Endodermal cell (in vitro differentiated cells): ENCODE data around the gene ARHGEF11. TPM values are rescaled to one million over a fixed set of nuclear protein-coding genes. Genes with fewer than 3 reads are reported as not detected.

Source experiments
- DNase-seq: peaks from one replicate; pipeline ENCODE4 v3.0.0-alpha.2; 2017
- H3K27ac ChIP-seq: 2 replicates; pipeline ENCODE4 v1.5.1; 2013; ENCODE audit warnings: mild to moderate bottlenecking, low read depth, low read length, moderate library complexity
- H3K27me3 ChIP-seq: 2 replicates; pipeline ENCODE4 v1.6.1; 2013; ENCODE audit warnings: mild to moderate bottlenecking, low read length, moderate library complexity; ENCODE audit not compliant: insufficient read depth, control insufficient read depth, poor library complexity, severe bottlenecking
- H3K36me3 ChIP-seq: 2 replicates; pipeline ENCODE4 v1.7.0; 2013; ENCODE audit warnings: mild to moderate bottlenecking, low read length, moderate library complexity; ENCODE audit not compliant: control insufficient read depth, insufficient read depth
- H3K4me1 ChIP-seq: one replicate; pipeline ENCODE4 v1.7.0; 2013; ENCODE audit warnings: low read length; ENCODE audit not compliant: control insufficient read depth, insufficient read depth
- H3K4me3 ChIP-seq: 2 replicates; pipeline ENCODE4 v1.5.1; 2013; ENCODE audit warnings: mild to moderate bottlenecking, low read length, moderate library complexity
- H3K9ac ChIP-seq: 2 replicates; pipeline ENCODE4 v1.6.1; 2013; ENCODE audit warnings: mild to moderate bottlenecking, low read length, moderate library complexity; ENCODE audit not compliant: poor library complexity, severe bottlenecking; ENCODE audit errors: extremely low read depth
- H3K9me3 ChIP-seq: 2 replicates; pipeline ENCODE4 v1.6.1; 2013; ENCODE audit warnings: mild to moderate bottlenecking, low read length, moderate library complexity; ENCODE audit not compliant: control insufficient read depth
- H3K27ac Mint-ChIP-seq: 2 replicates; pipeline ENCODE4 v1.8.0; 2020; ENCODE audit warnings: mixed read lengths
- H3K27me3 Mint-ChIP-seq: 2 replicates; pipeline ENCODE4 v1.8.0; 2021; ENCODE audit warnings: mild to moderate bottlenecking, mixed read lengths; ENCODE audit not compliant: insufficient read depth
- H3K36me3 Mint-ChIP-seq: 2 replicates; pipeline ENCODE4 v1.8.0; 2020; ENCODE audit warnings: low read depth, mixed read lengths
- H3K4me1 Mint-ChIP-seq: 2 replicates; pipeline ENCODE4 v1.8.0; 2020; ENCODE audit warnings: mixed read lengths
- H3K4me3 Mint-ChIP-seq: 2 replicates; pipeline ENCODE4 v1.8.0; 2020; ENCODE audit warnings: mild to moderate bottlenecking, moderate library complexity, mixed read lengths
- H3K9me3 Mint-ChIP-seq: 2 replicates; pipeline ENCODE4 v1.8.0; 2020; ENCODE audit warnings: mild to moderate bottlenecking, mixed read lengths
- CTCF ChIP-seq: fragments of 200-600 bp; sonication (generic); conservative IDR thresholded peaks from 2 replicates; pipeline ENCODE4 v1.5.0; 2021; ENCODE audit warnings: antibody characterized with exemption, mild to moderate bottlenecking
- WGBS, 2 experiments: methylation state at CpG; one replicate each; pipeline versions ENCODE4 v1.1.5 to v1.1.7; 2013; ENCODE audit warnings: missing lambda C conversion rate in 2 of 2, mixed read lengths in 1 of 2; ENCODE audit not compliant: insufficient coverage in 1 of 2, insufficient read length in 1 of 2; 5-methylcytosine and 5-hydroxymethylcytosine counted together
- total RNA-seq, 2 donors: library from RNA; stranded (reverse); fragmentation: NEBNext Ultra II Directional in 1 of 2; extraction: Animal tissue kit (Norgen Biotek cat#: 25700) in 1 of 2; gene quantifications; 2 replicates in 1 of 2; 3 replicates in 1 of 2; pipeline ENCODE4 v1.2.1, GENCODE V29; 2021

ARHGEF11 gene
- total RNA-seq, 2 donors from 2014 or later = 54.2 to 56.5 TPM

DNA sequence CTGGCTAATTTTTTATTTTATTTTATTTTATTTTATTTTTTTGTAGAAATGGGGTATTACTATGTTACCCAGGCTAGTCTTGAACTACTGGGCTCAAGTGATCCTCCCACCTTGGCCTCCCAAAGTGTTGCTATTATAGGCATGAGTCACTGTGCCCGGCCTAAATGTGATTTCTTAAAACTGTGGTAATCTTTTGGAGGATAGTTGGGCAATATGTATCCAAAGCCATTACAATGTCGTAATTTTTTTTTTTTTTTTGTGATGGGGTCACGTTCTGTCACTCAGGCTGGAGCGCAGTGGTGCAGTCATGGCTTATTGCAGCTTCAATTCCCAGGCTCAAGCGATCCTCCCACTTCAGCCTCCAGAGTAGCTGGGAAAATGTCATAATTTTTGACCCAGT is 39.9 kb upstream of the ARHGEF11 start:
- no peak for TF ChIP-seq CTCF
- H3K9ac ChIP-seq = no peak overlapping the region
- DNase-seq = no peak
- no peaks in the 10 kb centered on the region for H3K9me3 ChIP-seq
- no peaks in the 10 kb centered on the region for H3K36me3 Mint-ChIP-seq
- H3K9me3 Mint-ChIP-seq = no peaks in the 10 kb centered on the region
- peaks cover 9% of the 10 kb centered on the region for H3K4me1 Mint-ChIP-seq
- H3K4me3 Mint-ChIP-seq = no peak overlapping the region
- H3K27me3 Mint-ChIP-seq = peaks cover 2% of the 10 kb centered on the region
- H3K27me3 ChIP-seq = no peaks in the 10 kb centered on the region
- H3K27ac ChIP-seq = no peak overlapping the region
- H3K4me1 ChIP-seq = no peaks in the 10 kb centered on the region
- H3K36me3 ChIP-seq = no peaks in the 10 kb centered on the region
- WGBS, 2 experiments = 90 to 94% methylated on average over 2 to 5 of the region's 5 CpGs
- H3K27ac Mint-ChIP-seq = no peak overlapping the region
- H3K4me3 ChIP-seq = no peak overlapping the region

- no peak for TF ChIP-seq CTCF
- Mint-ChIP-seq H3K36me3 (no peaks in the 10 kb centered on the region), H3K27ac (no peak overlapping the region), H3K27me3 (peaks cover 2% of the 10 kb centered on the region), H3K4me1 (peaks cover 6% of the 10 kb centered on the region), H3K9me3 (no peaks in the 10 kb centered on the region), H3K4me3 (no peak overlapping the region)
- Histone ChIP-seq H3K27ac (no peak overlapping the region), H3K9ac (no peak overlapping the region), H3K27me3 (no peaks in the 10 kb centered on the region), H3K4me1 (no peaks in the 10 kb centered on the region), H3K36me3 (no peaks in the 10 kb centered on the region), H3K4me3 (no peak overlapping the region), H3K9me3 (no peaks in the 10 kb centered on the region)
- no peak for DNase-seq
- WGBS, 2 experiments = 91 to 93% methylated on average over 5 of the region's 5 CpGs
Observed at GRCh38 chr1:157084720-157085119, 39.2 kb upstream of the ARHGEF11 start.

DNA sequence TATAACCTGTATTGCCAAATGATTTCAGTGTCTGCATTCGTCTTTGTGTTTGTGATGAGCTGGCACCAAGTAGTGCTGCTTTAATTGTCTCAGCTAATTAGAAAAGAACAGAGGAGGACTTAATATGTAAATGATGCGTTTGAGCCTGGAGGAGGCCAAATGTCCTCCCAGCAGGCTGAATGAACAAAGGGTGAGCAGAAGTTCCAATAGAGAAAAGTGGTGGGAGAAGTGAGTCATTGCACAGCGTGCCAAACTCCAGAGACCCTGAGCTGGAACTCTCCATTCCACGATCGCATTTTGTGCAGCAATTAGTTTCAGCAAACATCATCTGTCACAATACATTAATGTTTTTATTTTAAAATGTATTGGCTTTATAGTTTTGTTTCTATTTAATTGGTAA is 36.2 kb upstream of the ARHGEF11 start:
- no peak for TF ChIP-seq CTCF
- H3K4me1 Mint-ChIP-seq = peaks cover 6% of the 10 kb centered on the region
- WGBS, 2 experiments = 57 to 82% methylated on average over 2 to 3 of the region's 5 CpGs
- H3K27ac Mint-ChIP-seq = no peak overlapping the region
- Histone ChIP-seq H3K4me3 (no peak overlapping the region), H3K27me3 (no peaks in the 10 kb centered on the region), H3K27ac (no peak overlapping the region), H3K36me3 (no peaks in the 10 kb centered on the region), H3K9ac (no peak overlapping the region), H3K4me1 (no peaks in the 10 kb centered on the region), H3K9me3 (no peaks in the 10 kb centered on the region)
- no peak overlapping the region for H3K4me3 Mint-ChIP-seq
- H3K9me3 Mint-ChIP-seq = no peaks in the 10 kb centered on the region
- H3K36me3 Mint-ChIP-seq = no peaks in the 10 kb centered on the region
- H3K27me3 Mint-ChIP-seq = peaks cover 2% of the 10 kb centered on the region
- no peak for DNase-seq
